GM23338 (cell line): ENCODE results near the gene ZBTB40. TPM values are rescaled to one million over a fixed set of nuclear protein-coding genes. Genes with fewer than 3 reads are reported as not detected.

Experiments
- CREB1 ChIP-seq: fragments of 250-450 bp; sonication (Bioruptor Pico); IDR thresholded peaks from 2 replicates; pipeline ENCODE4 v1.5.0; 2020; ENCODE audit warnings: low read depth, mild to moderate bottlenecking, moderate library complexity
- EZH2 ChIP-seq: fragments of 200-600 bp; sonication (generic); IDR thresholded peaks from one replicate; pipeline ENCODE4 v1.8.0; 2017; ENCODE audit warnings: antibody characterized with exemption, mild to moderate bottlenecking, low read depth; ENCODE audit not compliant: unreplicated experiment
- JUNB ChIP-seq: IDR thresholded peaks from one replicate; pipeline ENCODE4 v1.6.1; 2016; ENCODE audit warnings: antibody characterized with exemption; ENCODE audit not compliant: unreplicated experiment
- STAT1 ChIP-seq: IDR thresholded peaks from one replicate; pipeline ENCODE4 v1.6.1; 2016; ENCODE audit warnings: antibody characterized with exemption; ENCODE audit not compliant: unreplicated experiment
- ZNF331 ChIP-seq: fragments of 250-450 bp; sonication (Bioruptor Pico); IDR thresholded peaks from 2 replicates; pipeline ENCODE4 v1.5.0; 2020; ENCODE audit warnings: low read depth, mild to moderate bottlenecking, moderate library complexity
- ZNF462 ChIP-seq: fragments of 250-450 bp; sonication (Bioruptor Pico); IDR thresholded peaks from 2 replicates; pipeline ENCODE4 v1.5.0; 2020; ENCODE audit warnings: mild to moderate bottlenecking, moderate library complexity
- polyA plus RNA-seq: library from polyadenylated mRNA; unstranded; fragments of >200 nt; fragmentation: Nextera tagmentation; extraction: Ambion mirVana; gene quantifications from 2 replicates; pipeline ENCODE4 v1.2.1, GENCODE V29; 2016
- total RNA-seq: library from RNA; depleted of rRNA; stranded (reverse); fragments of >200 nt; shearing (Covaris generic); gene quantifications from 2 replicates; pipeline ENCODE4 v1.2.3, GENCODE V29; 2014
- TF ChIP-seq, protein P1 (sequence below): IDR thresholded peaks from 2 replicates; pipeline ENCODE4 v1.6.1; 2016; ENCODE audit warnings: antibody characterized with exemption
- TF ChIP-seq, protein P2 (sequence below), 2 experiments: fragments of 200-600 bp in 1 of 2; sonication (generic) in 1 of 2; conservative IDR thresholded peaks; 2 replicates each; pipeline versions ENCODE4 v1.5.1 to v1.6.1; 2016 to 2017; ENCODE audit warnings: antibody characterized with exemption in 2 of 2, low read depth in 2 of 2, mild to moderate bottlenecking in 2 of 2, moderate library complexity in 1 of 2

ZBTB40 gene
- total and polyA plus RNA-seq, 2 experiments from 2014 or later = 3.1 to 22.7 TPM

GRCh38 chr1:22553104-22553880, 101.6 kb downstream of the ZBTB40 start (continued):
- no peak for TF ChIP-seq ZNF462 (CRISPR knock-in tag)
- no peak for TF ChIP-seq STAT1
- no peak for TF ChIP-seq CREB1 (CRISPR knock-in tag)
- TF ChIP-seq JUNB = no peak
- TF ChIP-seq ZNF331 (CRISPR knock-in tag) = no peak
- TF ChIP-seq, protein P1, sequence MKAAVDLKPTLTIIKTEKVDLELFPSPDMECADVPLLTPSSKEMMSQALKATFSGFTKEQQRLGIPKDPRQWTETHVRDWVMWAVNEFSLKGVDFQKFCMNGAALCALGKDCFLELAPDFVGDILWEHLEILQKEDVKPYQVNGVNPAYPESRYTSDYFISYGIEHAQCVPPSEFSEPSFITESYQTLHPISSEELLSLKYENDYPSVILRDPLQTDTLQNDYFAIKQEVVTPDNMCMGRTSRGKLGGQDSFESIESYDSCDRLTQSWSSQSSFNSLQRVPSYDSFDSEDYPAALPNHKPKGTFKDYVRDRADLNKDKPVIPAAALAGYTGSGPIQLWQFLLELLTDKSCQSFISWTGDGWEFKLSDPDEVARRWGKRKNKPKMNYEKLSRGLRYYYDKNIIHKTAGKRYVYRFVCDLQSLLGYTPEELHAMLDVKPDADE = no peak
- TF ChIP-seq, protein P2, sequence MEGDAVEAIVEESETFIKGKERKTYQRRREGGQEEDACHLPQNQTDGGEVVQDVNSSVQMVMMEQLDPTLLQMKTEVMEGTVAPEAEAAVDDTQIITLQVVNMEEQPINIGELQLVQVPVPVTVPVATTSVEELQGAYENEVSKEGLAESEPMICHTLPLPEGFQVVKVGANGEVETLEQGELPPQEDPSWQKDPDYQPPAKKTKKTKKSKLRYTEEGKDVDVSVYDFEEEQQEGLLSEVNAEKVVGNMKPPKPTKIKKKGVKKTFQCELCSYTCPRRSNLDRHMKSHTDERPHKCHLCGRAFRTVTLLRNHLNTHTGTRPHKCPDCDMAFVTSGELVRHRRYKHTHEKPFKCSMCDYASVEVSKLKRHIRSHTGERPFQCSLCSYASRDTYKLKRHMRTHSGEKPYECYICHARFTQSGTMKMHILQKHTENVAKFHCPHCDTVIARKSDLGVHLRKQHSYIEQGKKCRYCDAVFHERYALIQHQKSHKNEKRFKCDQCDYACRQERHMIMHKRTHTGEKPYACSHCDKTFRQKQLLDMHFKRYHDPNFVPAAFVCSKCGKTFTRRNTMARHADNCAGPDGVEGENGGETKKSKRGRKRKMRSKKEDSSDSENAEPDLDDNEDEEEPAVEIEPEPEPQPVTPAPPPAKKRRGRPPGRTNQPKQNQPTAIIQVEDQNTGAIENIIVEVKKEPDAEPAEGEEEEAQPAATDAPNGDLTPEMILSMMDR (conservative IDR thresholded peaks at IDR 0.05; ENCODE audit: low read depth in 2 of 2) = no peak
- TF ChIP-seq EZH2 = no peak
